ENCODE results near the gene MED1.
"Not testable (repeated sequence)": the region's sequence is repeated elsewhere in the genome, so short reads cannot be mapped to it uniquely, and the experiment has no call there.

The MED1 gene

DNA sequence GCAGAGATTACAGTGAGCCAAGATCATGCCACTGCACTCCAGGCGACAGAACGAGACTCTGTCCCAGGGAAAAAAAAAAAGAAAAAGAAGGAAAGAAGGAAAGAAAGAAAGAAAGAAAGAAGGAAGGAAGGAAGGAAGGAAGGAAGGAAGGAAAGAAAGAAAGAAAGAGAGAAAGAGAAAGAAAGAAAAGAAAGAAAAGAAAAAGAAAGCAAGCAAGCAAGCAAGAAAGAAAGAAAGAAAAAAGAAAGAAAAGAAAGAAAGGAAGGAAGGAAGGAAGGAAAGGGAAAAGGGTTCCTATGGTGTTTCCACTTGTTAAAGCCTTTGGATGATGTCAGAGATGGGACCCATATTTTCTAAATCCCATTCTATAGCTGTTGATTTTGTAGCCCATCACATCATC is 11.2 kb downstream of the MED1 start:
- not testable (repeated sequence) for ATAC-seq

DNA sequence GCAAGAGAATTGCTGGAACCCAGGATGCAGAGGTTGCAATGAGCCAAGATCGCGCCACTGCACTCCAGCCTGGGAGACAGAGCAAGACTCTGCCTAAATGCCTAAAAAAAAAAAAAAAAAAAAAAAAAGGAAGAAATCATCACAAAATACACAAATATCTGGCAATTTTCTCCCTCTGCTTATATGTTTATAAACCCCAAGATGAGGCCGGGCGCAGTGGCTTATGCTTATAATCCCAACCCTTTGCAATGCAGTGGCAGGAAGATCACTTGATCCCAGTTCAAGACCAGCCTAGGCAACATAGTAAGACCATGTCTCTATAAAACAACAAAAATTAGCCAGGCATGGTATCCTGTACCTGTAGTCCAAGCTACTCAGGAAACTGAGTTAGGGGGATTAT is 21.5 kb downstream of the MED1 start:
- no peak for ATAC-seq

DNA sequence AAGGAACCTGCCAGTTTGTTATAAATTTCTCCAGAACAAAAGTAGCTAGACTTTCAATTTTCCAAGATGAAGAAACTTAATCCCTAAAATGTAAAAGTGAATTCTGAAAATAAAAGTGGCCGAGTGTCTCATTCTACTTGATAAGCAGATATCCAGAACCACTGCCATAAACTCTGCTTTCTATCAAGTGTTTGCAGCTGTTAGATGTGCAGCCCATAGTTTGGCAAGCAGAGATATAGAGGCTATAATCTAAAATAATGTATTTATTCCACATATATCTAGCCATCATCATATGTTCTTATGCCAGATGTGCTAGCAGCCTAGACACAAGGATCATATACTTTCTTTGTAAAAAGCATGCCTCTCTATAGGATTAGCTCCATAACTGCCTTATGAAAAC is 34.9 kb downstream of the MED1 start:
- ATAC-seq = no peak

DNA sequence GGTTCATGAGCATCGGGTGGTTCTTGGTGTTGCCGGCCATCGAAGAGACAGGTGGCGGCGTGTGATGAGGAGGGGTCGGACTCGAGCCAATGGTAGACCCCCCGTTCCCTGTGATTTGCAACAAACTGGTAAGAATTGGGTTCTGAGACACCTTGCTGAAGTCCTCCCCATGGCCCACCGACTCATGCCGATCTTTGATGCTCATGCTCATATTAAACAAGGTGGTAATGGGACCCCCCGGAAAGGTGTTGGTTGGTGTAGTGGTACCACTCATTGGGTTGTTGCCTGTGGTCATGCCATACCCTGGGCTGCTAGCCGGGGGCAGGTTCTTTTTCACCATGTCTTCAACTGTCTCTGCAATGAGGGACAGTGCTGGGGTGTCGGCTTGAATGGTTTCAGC is 40.8 kb downstream of the MED1 start:
- ATAC-seq = no peak

DNA sequence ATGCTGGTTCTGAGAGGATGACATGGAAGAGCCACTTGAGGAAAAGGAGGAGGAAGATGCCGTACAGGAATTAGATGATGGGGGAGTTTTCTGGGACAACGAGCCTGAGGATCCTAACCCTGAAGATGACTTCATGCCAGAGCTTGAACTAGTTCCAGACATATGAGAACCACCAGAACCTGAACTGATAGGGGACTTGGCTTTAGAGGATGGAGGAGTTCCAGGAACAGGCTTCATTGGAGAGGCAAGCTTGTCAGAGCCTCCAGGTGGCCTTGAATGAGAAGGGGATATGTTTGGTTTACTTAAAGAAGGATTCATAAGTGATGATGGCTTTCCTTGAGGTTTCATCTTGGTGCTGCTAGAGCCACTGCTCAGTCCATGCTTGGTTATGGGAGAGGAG is 42.7 kb downstream of the MED1 start:
- ATAC-seq = no peak

DNA sequence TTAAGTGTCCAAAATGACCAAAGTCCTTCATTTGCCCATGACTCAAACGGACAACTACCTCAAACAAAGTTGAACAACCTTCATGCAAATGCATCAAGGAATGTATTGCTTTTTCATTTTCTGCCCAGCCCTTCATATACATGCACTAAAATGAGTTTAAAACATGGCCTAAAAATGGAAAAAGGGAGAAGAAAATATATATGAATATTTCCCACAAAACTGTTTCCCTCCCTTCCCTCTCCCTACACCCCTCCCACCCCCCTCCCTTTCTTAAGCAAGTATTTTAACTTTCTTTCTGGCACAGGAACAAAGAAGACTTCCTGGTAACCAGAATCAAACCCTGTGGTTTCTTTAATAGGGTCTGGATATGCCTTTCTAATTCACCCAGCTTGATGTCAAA is 44.1 kb downstream of the MED1 start:
- no peak for ATAC-seq

DNA sequence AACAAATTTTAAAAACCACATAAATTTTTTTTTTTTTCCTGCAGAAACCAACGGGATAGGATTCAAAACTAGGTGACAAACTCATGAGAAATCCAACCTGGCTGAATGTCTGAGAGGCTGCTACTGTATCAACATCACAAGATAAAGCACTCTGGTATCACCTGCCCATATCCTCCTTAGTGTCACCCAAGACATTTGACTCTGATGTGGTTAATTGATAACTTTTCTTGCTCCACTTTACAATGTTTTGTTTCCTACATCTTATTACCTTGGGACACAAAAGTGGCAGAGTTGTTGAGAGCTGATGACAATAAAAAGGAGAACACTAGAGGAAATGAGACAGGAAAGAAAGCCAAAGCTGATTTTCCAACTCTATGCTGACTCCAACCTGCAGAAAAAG is 45.6 kb downstream of the MED1 start:
- ATAC-seq = no peak

DNA sequence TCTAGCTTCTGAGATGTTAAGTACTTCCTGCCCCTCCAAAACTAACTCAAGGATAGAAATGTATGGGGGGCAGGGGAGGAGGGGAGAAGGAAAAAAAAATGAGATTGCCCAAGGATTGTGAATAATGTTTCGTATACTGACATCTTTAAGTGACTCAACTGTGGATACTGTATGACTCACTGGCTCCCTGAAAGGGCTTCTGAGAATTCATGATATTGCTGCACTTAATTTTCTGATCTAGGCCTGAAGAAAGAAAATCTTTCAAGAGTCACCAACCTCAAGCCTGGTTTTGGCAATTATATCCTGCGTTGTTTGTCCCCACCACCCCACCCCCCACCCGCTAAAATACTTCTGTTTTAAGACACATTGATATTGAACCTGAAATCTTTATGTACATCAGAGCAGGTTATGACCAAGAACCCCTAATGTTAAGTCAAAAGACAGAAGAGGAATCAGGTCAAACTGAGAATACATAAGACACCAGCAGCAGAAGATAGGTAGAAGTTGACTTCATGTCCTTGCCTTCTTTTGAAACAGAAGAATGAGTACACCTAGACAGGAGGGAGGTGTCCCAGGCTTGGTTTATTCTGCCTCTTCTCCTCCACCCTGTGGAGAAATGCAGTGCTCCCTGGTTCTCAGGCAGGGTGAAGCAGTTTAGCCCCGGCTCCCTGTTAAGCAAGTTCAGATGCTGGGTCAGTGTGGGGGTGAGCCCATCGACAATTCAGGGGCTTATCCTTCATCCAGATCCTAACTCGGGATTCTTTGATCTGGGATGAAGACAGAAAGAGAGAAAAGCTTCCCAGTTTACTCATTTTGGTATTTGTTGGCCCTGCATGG is 46.3 kb downstream of the MED1 start:
- ATAC-seq = peak; percentile 52 to 55

DNA sequence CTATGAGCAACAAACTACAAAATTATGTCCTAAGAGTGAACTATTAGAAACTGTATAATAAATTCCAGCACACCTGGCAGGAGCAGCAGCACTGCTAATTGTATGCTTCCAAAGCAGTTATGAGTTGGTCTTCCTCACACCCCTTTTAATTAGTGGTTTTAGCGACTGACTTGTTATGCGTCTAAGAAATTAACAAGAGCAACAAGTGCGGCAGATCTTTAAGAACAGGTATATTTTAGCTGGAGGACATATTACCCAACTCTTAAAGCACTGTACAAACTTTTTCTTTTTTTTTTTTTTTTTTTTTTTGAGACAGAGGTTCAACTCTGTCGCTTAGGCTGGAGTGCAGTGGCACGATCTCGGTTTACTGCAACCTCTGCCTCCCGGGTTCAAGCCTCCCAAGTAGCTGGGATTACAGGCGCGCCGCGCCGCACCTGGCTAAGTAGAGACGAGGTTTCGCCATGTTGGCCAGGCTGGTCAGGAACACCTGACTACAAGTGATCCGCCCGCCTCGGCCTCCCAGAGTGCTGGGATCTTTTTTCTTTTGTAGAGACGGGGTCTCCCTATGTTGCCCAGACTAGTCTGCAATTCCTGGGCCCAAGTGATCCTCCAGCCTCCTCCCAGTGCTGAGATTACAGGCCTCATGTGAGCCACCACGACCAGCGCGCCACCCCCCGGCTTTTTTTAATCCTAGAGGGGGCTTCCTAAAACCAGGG is 48.0 kb downstream of the MED1 start:
- ATAC-seq = no peak

DNA sequence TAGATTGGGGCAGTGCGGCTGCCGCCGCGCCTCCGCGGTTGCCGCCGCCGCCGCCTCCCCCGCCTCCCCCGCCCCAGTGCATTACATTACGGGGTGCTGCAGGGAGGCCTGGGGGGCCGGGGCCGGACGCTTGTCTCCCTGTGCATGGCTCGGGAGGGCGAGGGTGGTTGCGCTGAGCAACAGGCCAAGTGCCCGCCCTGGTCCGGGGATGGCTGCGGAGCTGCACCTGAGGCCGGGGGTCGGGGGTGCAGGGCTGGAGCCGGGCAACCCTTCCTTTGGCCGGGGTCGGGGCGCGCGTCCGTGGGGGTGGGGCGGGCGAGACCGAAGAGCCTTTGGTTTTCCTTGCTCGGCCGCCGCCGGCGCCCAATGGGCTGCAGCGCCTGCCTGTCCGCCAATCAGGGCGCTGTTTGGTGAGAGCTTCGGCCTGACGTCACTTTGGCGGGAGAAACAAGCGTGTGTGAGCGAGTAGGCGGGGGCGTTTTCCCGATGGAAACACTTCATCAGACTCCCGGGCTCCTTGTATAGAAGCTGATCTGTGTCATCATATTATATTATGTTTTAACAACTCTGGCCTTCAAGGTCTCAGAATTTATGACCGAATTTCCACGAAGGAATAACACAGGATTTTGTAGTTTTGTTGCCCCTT is 48.7 kb downstream of the MED1 start:
- ATAC-seq = peak; percentile 53 to 62

DNA sequence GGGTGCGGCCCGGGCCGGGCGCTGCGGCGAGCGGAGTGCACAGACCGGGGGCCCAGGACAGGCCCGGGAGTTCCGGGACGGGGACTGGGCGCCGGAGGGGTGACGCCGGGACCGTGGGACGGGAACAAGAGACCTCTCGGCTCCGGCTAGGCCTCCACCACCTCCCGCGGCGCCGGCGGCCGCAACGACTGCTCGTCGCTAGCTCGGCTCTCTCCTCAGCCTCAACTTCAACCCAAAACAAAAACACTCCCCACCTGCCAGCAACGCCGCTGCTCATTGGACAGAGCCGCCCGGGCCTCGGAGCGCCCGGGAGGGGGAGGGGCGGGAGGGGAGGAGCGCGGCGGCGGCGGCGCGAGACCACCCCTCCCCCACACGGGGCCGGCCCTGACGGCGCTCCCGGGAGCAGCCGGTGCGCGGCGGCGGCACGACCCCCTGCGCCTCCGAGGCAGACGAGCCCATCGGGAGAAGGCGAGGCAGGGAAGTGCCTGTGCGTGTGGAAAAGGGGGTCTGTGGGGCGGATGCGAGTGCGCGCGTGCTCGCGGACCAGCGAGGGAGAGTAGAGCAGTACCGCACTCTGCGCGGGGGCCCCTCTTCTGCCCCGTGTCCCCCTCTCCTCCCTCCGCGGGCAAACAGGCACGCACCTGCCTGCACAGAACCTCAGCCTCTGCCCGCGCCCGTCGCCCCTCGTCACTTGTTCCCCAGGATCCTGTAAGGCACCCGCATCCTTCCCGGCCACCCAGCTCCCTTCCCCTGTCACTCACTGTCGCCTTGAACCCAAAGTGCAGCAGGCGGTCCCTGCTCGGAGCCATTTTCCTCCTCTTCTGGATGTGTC is 49.4 kb downstream of the MED1 start, which contains the start of gene FBXL20:
Gene FBXL20 (minus strand): TSS at position 215 of the 832 bp plus-strand sequence. CDS start 224 bp downstream, outside the sequence.
- ATAC-seq = peak; percentile 73 to 75

DNA sequence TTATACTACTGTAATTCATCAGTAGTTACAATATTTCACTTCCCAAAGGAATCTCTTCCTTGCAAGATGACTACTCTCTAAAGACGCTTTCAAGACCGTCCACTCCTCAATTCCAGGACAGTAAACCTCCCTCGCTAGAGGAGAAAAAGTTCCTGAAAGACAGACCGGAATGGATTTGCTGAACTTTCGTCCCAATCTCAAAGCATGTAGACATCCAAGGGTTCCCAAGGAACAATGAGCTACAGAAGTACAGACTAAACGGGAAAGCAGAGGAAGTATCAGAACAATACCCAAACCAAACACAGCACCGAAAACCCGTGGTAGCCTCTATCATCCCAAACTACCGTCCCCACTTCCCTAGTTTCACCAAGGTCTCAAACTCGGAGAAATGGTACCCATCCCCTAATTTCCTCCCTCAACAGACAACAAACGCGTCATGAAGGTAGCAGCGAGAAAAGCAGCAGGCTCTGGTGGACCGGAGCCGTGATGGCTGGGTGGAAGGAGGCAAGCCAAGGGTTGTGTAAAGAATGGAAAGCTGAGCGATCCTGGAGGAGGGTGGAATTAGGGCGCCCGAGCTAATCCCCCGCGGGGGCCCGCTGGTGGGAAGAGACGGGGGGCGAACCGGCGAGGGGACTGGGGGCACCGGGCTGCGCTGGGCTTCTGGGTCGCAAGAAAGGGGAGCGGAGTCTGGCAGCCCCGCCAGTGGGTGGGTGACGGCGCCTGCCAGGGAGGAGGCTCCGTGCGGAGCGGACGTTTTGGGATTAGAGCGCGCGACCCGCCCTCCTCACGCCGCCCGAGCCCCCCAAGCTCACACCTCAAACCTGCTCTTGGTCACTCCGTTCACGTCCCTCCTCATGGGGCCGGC is 50.3 kb downstream of the MED1 start:
- ATAC-seq = peak in 1 of 2 donors; percentile 0

DNA sequence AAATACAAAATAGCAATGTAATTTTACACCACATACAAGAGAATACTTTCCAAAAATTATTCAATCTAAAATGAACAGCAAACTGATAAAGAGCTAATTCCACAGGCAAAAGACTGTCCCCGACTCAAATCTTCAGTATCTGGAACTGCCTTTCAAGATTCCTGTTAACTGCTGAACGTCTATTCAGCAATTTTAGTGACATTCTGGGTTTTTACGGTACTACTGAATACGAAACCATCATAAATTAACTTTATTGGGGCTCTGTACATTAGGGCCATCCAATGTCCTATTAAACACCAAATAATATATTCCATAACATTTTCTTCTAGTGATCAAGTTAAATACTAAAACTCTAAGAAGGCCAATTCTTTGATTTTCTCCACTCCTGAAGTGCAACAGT is 51.3 kb downstream of the MED1 start:
- no peak for ATAC-seq

DNA sequence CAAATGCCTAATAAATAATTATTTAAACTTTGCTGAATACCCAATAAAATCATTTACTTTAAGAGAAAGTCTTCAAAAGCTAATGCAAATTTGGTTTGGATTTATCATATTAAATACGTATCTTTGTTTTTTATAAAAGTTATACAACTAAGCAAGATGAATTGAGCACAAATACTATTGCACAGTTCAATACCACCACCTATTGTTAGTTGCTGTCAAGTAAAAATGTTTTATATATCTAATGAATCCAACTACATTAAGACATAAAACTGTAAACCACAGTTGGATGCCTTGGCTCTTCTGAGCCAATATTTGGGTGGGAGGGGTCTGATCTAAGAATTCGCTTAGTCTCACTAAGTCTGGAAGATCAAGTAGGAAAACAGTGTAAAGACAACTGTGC is 57.3 kb downstream of the MED1 start:
- ATAC-seq = peak; percentile 10 to 21

DNA sequence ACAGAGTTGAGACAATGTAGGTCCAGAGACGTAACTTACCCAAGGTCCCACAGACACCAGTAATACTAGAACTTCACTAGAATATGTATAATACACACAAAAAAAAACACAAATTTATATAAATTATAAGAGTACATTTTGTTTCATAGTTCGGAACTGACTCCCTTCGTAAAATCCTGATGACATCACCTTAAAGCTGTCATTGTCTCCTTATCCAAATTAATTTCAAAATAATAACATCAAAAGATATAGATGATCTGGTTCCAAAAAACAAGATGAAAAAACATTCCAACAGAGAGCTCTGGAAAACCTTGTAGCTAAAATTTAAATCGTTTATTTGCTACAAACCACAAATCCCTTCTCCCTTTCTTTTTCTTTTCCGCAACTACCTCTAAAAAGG is 59.6 kb downstream of the MED1 start:
- ATAC-seq = no peak

DNA sequence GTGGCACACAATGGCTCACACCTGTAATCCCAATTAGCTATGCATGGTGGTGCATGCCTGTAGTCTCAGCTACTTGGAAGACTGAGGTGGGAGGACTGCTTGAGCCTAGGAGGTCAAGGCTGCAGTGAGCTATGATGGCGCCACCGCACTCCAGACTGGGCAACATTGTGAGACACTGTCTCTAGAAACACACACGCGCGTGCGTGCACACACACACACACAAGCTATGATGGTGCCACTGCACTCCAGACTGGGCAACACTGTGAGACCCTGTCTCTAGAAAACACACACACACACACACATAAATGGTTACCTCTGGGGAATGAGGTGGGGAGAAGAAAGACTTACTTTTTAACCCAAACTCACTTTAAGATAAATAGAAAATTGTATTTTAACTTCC is 66.0 kb downstream of the MED1 start:
- ATAC-seq = no peak

DNA sequence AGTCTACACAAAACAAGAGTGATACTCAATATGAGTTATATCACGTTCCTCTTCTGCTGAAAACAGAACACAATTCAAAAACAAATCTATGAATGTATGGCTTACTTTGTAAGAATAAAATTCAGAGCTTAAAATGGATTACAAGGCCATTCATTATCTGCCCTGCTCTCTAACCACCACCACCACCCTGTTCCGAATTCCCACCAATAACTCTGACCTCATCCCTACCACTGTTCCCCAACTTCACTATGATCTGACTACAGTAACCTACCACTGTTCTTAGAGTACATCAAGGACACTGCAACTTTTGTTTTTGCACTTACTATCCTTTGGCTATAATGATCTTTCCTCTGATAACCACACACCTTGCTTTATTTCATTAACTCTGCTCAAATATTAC is 70.9 kb downstream of the MED1 start:
- ATAC-seq = no peak

DNA sequence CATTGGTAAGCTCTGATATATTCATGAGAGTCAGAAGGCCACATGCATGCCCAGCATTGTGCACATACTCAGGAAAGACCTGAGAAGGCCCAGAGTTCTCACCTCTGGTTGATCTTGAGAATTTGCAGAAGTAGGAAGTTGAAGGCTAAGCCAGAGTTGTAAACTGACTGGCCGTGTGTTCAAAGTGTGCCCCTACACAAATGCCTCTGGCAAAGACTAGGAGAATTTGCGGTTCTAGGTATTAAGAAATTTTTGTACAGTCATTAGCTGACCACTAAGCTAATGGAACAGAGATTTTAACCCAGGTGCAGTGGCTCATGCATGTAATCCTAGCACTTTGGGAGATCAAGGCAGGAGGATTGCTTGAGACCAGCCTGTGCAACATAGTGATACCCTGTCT is 74.6 kb downstream of the MED1 start:
- no peak for ATAC-seq

DNA sequence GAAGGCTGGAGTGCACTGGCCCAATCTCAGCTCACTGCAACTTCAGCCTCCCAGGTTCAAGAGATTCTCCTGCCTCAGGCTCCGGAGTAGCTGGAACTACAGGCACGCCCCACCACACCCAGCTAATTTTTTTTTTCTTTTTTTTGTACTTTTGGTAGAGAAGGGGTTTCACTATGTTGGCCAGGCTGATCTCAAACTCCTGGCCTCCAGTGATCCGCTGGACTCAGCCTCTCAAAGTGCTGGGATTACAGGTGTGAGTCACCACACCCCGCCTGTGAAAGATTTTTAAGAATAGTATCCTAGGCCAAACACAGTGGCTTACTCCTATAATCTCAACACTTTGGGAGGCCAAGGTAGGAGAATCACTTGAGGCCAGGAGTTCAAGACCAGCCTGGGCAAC is 83.3 kb downstream of the MED1 start:
- ATAC-seq = not testable (repeated sequence)

DNA sequence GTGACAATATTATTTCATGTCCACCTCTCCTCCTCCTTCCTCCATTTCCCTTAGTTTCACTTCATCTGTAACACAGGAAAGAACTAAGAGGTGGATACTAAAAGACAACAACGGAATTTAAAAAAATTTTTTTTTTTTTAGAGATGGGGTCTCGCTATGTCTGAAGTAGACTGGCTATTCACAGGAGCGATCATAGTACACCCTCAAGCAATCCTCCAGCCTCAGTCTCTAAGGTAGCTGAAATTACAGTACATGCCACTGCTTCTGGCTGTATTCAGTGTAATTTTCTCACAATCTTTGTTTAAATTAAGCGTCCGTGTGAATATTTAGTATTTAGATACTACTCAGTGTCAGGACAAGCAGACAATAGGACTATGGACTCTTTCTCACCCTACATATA is 85.2 kb downstream of the MED1 start:
- ATAC-seq = no peak

DNA sequence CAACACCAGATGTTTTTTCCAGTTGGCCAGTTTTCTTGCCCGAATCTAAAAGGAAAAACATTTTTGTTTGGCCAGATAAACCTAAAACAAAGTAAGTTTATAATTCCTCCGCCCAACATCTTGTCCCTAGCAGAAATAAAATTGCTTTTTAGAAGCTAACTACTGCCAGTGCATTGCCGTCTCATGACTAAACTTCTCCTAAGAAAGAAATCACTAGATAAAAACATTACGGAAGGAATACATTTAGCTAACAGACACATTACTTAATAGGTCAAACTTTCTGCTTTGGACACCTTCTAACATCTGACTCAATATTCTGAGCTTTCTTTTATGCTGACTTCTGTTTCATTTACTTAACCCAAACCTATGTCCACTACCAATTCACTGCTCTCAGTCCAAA is 85.8 kb downstream of the MED1 start:
- ATAC-seq = no peak

Measured in activated CD4-positive, CD25-positive, alpha-beta regulatory T cell treated with anti-CD3 and anti-CD28 coated beads, Interleukin-2, amount 50 U/mL, for 24 hours (primary cell).